GM12878 (cell line): Measurements from ENCODE around the gene ARHGEF6. TPM values are rescaled to one million over a fixed set of nuclear protein-coding genes. Genes with fewer than 3 reads are reported as not detected.

Source experiments
- ATAC-seq: fragments of 200-7000 bp; cut with Tn5 transposase; 3 replicates; pipeline ENCODE4 v1.9.1; 2020; ENCODE audit warnings: mild to moderate bottlenecking, moderate library complexity
- BruUV-seq: library from RNA; stranded (reverse); fragments of 400-500 nt; replicated peaks from 2 replicates; lab custom pipeline; 2021; lab: Mats Ljungman, UMichigan
- CTCF ChIA-PET: fragments of 300-600 bp; sonication (Branson Sonifier 250); formaldehyde crosslinking; extraction: SDS; loops from one replicate; lab custom pipeline; 2021; ENCODE audit warnings: inconsistent platforms; lab: Yijun Ruan, JAX
- POLR2A ChIA-PET: fragments of 350-600 bp; formaldehyde crosslinking; extraction: SDS; loops from one replicate; lab custom pipeline; 2021; ENCODE audit warnings: inconsistent platforms; lab: Charles Lee
- RAD21 ChIA-PET: fragments of 300-600 bp; sonication (Branson Sonifier 250); formaldehyde crosslinking; loops from one replicate; lab custom pipeline; 2023; ENCODE audit warnings: antibody characterized with exemption; ENCODE audit not compliant: unreplicated experiment; lab: Charles Lee
- SMC1A ChIA-PET: fragments of 300-600 bp; sonication (Branson Sonifier 250); formaldehyde crosslinking; loops from one replicate; lab custom pipeline; 2023; ENCODE audit not compliant: unreplicated experiment, uncharacterized antibody; lab: Charles Lee
- DNase-seq: peaks from one replicate; pipeline ENCODE4 v3.0.0-alpha.2; 2011; ENCODE audit warnings: low read depth, low spot score
- FAIRE-seq: peaks from 3 replicates; lab custom pipeline; 2011; peaks lifted over from hg19 to GRCh38; lab: Jason Lieb, UNC
- H2AFZ ChIP-seq: 2 replicates; pipeline ENCODE4 v1.6.0; 2011; ENCODE audit warnings: low read depth, low read length, control low read depth; ENCODE audit not compliant: control insufficient read depth
- H3K27ac ChIP-seq: 2 replicates; pipeline ENCODE4 v1.5.1; 2011; ENCODE audit warnings: control low read depth; ENCODE audit not compliant: control insufficient read depth, insufficient read depth
- H3K27me3 ChIP-seq, 2 experiments: replicated peaks in 1 of 2; 2 replicates each; pipeline versions ENCODE4 v1.6.0 to v1.6.1; 2011; ENCODE audit warnings: low read length in 1 of 2; ENCODE audit not compliant: control insufficient read depth in 2 of 2, insufficient read depth in 2 of 2
- H3K36me3 ChIP-seq, 2 experiments: 2 replicates each; pipeline ENCODE4 v1.5.1; 2011; ENCODE audit warnings: low read length in 1 of 2; ENCODE audit not compliant: control insufficient read depth in 2 of 2, insufficient read depth in 2 of 2
- H3K4me1 ChIP-seq: 2 replicates; pipeline ENCODE4 v1.6.1; 2011; ENCODE audit warnings: mild to moderate bottlenecking, low read length, moderate library complexity, mixed read lengths; ENCODE audit not compliant: control insufficient read depth, insufficient read depth
- H3K4me2 ChIP-seq: 2 replicates; pipeline ENCODE4 v1.6.0; 2011; ENCODE audit warnings: control low read depth; ENCODE audit not compliant: control insufficient read depth, insufficient read depth
- H3K4me3 ChIP-seq: fragments of 200-600 bp; sonication (generic); 2 replicates; pipeline ENCODE4 v1.5.1; 2016
- H3K79me2 ChIP-seq: 2 replicates; pipeline ENCODE4 v1.6.0; 2011; ENCODE audit warnings: low read length; ENCODE audit not compliant: control insufficient read depth, insufficient read depth
- H3K9ac ChIP-seq: 2 replicates; pipeline ENCODE4 v1.8.0; 2011; ENCODE audit warnings: low read length, control low read depth, mixed read lengths; ENCODE audit not compliant: control insufficient read depth, insufficient read depth
- H3K9me3 ChIP-seq: replicated peaks from 3 replicates; pipeline ENCODE4 v1.5.1; 2011; ENCODE audit warnings: mild to moderate bottlenecking, low read length; ENCODE audit not compliant: control insufficient read depth, insufficient read depth
- H4K20me1 ChIP-seq: 2 replicates; pipeline ENCODE4 v1.6.0; 2011; ENCODE audit not compliant: control insufficient read depth, insufficient read depth
- ATF3 ChIP-seq: IDR thresholded peaks from 2 replicates; pipeline ENCODE4 v1.6.1; 2011; ENCODE audit warnings: low read depth, mild to moderate bottlenecking, low read length, moderate library complexity, borderline replicate concordance; ENCODE audit errors: extremely low read depth
- ATF7 ChIP-seq: fragments of 450-650 bp; IDR thresholded peaks from 2 replicates; pipeline ENCODE4 v1.6.1; 2016; ENCODE audit warnings: low read depth, mild to moderate bottlenecking
- CHD2 ChIP-seq: IDR thresholded peaks from 2 replicates; pipeline ENCODE4 v1.6.1; 2011; ENCODE audit warnings: low read depth, low read length, improper control_type of control experiment, borderline replicate concordance
- CUX1 ChIP-seq: IDR thresholded peaks from 2 replicates; pipeline ENCODE4 v1.6.1; 2012; ENCODE audit warnings: improper control_type of control experiment, low read depth, low read length; ENCODE audit not compliant: insufficient replicate concordance
- ESRRA ChIP-seq: IDR thresholded peaks from 2 replicates; pipeline ENCODE4 v1.6.1; 2012; ENCODE audit warnings: mild to moderate bottlenecking, low read length, improper control_type of control experiment
- IKZF2 ChIP-seq, 2 experiments: fragments of 450-650 bp; IDR thresholded peaks; 2 replicates each; pipeline ENCODE4 v1.6.1; 2017; ENCODE audit warnings: mild to moderate bottlenecking in 2 of 2, moderate library complexity in 2 of 2
- NKRF ChIP-seq: fragments of 450-650 bp; conservative IDR thresholded peaks from 2 replicates; pipeline ENCODE4 v1.6.1; 2017; ENCODE audit warnings: mild to moderate bottlenecking, moderate library complexity
- PML ChIP-seq: IDR thresholded peaks from 2 replicates; pipeline ENCODE4 v1.6.1; 2012; ENCODE audit warnings: low read length, inconsistent platforms
- SIN3A ChIP-seq: IDR thresholded peaks from 2 replicates; pipeline ENCODE4 v1.6.1; 2012; ENCODE audit warnings: low read depth, low read length, improper control_type of control experiment
- SUPT20H ChIP-seq: IDR thresholded peaks from 2 replicates; pipeline ENCODE4 v1.6.1; 2011; ENCODE audit warnings: low read depth, mild to moderate bottlenecking, low read length, moderate library complexity, borderline replicate concordance; ENCODE audit not compliant: control insufficient read depth
- TCF7 ChIP-seq: IDR thresholded peaks from 2 replicates; pipeline ENCODE4 v1.6.1; 2014; ENCODE audit warnings: antibody characterized with exemption, borderline replicate concordance
- USF2 ChIP-seq: IDR thresholded peaks from 2 replicates; pipeline ENCODE4 v1.6.1; 2011; ENCODE audit warnings: low read depth, low read length, improper control_type of control experiment, borderline replicate concordance
- in situ Hi-C: fragments of 300-500 bp; cut with MboI; formaldehyde crosslinking; loops from 9 replicates; pipeline ENCODE4 v1.14.3; 2018; ENCODE audit warnings: mixed read lengths
- intact Hi-C: fragments of 100-400 bp; cut with micrococcal nuclease; formaldehyde crosslinking; loops from one replicate; pipeline ENCODE4 v1.14.2; 2022; ENCODE audit not compliant: unreplicated experiment
- polyA plus RNA-seq, 11 experiments: library from polyadenylated mRNA; depleted of rRNA in 4 of 11; unstranded in 6 of 11; stranded (reverse) in 5 of 11; fragments of >200 nt; fragmentation: Nextera tagmentation in 4 of 11; fragmentation: Illumina TruSeq in 1 of 11; extraction: Ambion mirVana in 4 of 11; extraction: Trizol in 1 of 11; gene quantifications; 1 replicate in 1 of 11; 2 replicates in 10 of 11; pipeline versions ENCODE4 v1.2.1 to v1.2.3, GENCODE V29; 2011 to 2016; ENCODE audit warnings: inconsistent platforms in 2 of 11, missing spikeins in 2 of 11, low read depth in 1 of 11
- total RNA-seq, 4 experiments: library from RNA; depleted of rRNA in 3 of 4; stranded (reverse); fragments of >200 nt in 3 of 4; fragmentation: Illumina TruSeq in 1 of 4; extraction: Trizol in 1 of 4; gene quantifications; 2 replicates each; pipeline versions ENCODE4 v1.2.1 to v1.2.3, GENCODE V29; 2013 to 2021

ARHGEF6 gene
- total and polyA plus RNA-seq, 10 of the 15 experiments (the other 5 are each of a cell fraction or from before 2014, with no cell fraction given) = 5.4 to 29.7 (median 18.0) TPM

GRCh38 chrX:136712650-136713310, 68.0 kb downstream of the ARHGEF6 start:
- no peak overlapping the region for H2AFZ ChIP-seq
- no TSS peak for BruUV-seq
- TF ChIP-seq CUX1 (no peak), PML (no peak), SUPT20H (no peak), ATF7 (no peak), USF2 (no peak), ESRRA (no peak), IKZF2 (IDR thresholded peaks at IDR 0.05) (no peak), TCF7 (no peak), SIN3A (no peak), CHD2 (no peak), ATF3 (no peak), NKRF (no peak)

More at GRCh38 chrX:136712650-136713310, 68.0 kb downstream of the ARHGEF6 start:
- Histone ChIP-seq H3K27me3 (no peaks in the 10 kb centered on the region), H3K27ac (no peak overlapping the region), H3K9me3 (no peaks in the 10 kb centered on the region), H3K9ac (no peak overlapping the region), H4K20me1 (no peaks in the 10 kb centered on the region), H3K4me3 (no peak overlapping the region), H3K36me3 (peaks cover 0 to 3% of the 10 kb centered on the region in 2 experiments; a peak in 1 of 4 replicates), H3K4me2 (no peak overlapping the region), H3K79me2 (no peaks in the 10 kb centered on the region), H3K4me1 (peaks cover 18% of the 10 kb centered on the region)
- no peak for DNase-seq
- intact Hi-C loops (loop anchor here (5.0 kb wide), 1 partner anchor 55 kb away; no protein-coding TSS in a partner anchor), in situ Hi-C loops (loop anchor here (5.0 kb wide), 1 partner anchor 215 kb away; no protein-coding TSS in a partner anchor)
- no peak for FAIRE-seq
- ATAC-seq = no peak
- SMC1A ChIA-PET = interaction anchor here (0.7 to 2.7 kb wide), 7 partner anchors 10 to 212 kb away, joined by 3 to 11 read pairs (median 4); no protein-coding TSS in a partner anchor
- RAD21 ChIA-PET = interaction anchor here (0.6 to 1.5 kb wide), 4 partner anchors 19 to 212 kb away, joined by 3 to 5 read pairs (median 3); no protein-coding TSS in a partner anchor
- CTCF ChIA-PET = interaction anchor here (0.5 to 3.6 kb wide), 6 partner anchors 14 to 247 kb away, joined by 3 to 22 read pairs (median 6); partner anchors contain the start of gene RBMX
- POLR2A ChIA-PET = no interaction called here
